GM21528 (cell line): ENCODE results near the gene CSNK1E.
"Not testable (repeated sequence)": the region's sequence is repeated elsewhere in the genome, so short reads cannot be mapped to it uniquely, and the experiment has no call there.

Experiments used
- ATAC-seq: cut with Tn5 transposase; IDR thresholded peaks from one replicate; pipeline ENCODE4 v1.9.1; 2021; ENCODE audit warnings: mild to moderate bottlenecking, moderate library complexity; ENCODE audit not compliant: unreplicated experiment, low FRiP score

CSNK1E gene

DNA sequence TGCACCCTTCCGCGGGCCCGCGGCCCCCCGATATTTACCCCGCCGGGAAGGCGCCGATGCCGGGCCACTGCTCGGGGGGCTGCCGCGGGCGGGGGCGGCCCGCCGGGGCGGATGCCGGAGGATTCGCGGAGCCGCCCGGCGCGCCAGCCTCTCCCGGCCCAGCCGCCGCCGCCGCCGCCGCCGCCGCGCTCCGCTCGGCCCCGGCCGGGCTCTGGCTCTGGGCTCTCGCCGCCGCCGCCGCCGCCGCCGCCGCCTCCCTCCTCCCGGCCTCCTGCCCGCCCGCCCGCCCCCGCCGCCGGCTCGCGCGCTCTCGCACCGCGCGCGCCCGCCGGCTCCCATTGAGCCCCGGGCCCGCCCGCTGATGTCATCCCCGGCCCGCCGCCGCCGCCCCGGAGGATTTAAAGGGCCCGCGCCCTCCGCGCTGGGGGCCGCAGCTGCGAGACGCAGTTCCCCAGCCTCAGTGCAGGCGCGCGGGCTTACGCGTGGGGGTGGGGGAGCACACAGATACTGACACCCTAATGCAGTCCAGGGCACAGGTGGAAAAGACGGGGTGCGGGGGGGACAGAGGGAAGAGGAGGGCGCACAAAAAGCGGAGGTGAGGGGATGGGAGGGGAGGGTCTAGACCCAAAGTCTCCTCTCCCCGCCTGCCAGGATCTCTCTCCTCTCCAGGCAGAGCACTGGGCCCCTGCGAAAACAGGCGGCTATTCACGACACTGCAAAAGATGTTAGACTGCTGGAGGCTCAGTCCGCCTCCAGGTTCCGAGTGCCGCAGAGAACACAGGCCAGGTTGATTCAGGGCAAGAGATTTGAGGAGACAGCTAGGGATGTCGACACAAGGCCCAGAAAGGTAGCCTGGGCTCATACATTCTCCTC lies at the start of gene CSNK1E:
Gene CSNK1E (minus strand): TSS at position 312 of the 873 bp plus-strand sequence. CDS start 3,276 bp downstream, outside the sequence.
- ATAC-seq = no peak

DNA sequence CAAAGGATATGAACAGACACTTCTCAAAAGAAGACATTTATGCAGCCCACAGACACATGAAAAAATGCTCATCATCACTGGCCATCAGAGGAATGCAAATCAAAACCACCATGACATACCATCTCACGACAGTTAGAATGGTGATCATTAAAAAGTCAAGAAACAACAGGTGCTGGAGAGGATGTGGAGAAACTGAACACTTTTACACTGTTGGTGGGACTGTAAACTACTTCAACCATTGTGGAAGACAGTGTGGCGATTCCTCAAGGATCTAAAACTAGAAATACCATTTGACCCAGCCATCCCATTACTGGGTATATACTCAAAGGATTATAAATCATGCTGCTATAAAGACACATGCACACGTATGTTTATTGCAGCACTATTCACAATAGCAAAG lies 48.6 kb upstream of the CSNK1E start:
- ATAC-seq = not testable (repeated sequence)

DNA sequence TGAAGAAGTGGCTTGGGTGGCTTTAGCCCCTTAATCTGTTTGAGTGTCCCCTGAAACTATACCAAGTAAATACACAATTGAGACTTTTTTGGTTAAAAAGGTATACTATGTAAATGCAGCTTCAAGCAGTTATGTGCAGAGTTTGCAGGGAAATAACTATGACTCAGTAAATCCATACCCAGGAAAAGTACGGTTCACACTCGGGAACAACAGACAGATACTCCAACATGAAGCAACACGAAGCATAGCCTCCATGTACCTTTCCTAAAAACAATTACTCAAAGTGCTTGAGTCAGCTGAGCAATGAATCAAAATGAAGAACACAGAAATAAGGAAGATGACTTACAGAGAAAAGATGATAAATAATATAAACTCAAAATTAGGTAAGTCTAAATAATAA lies 47.9 kb upstream of the CSNK1E start:
- not testable (repeated sequence) for ATAC-seq

DNA sequence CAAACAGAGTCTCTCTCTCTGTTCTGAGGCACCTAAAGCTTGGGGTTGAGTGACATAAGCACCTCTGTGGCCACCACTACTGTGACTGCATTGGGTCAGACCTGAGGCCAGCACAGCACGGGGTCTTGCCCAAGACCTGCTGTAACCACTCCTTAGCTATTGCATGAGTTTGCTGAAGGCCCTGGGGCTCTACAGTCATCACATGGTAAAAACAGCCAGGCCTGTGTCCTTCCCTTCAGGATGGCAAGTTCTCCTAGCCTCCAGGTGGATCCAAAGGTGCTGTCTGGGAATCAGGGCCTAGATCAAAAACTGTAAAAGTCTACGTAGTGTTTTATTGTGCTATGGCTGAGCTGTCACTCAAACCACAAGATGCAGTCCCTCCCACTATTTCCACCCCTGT lies 43.3 kb upstream of the CSNK1E start:
- ATAC-seq = not testable (repeated sequence)

DNA sequence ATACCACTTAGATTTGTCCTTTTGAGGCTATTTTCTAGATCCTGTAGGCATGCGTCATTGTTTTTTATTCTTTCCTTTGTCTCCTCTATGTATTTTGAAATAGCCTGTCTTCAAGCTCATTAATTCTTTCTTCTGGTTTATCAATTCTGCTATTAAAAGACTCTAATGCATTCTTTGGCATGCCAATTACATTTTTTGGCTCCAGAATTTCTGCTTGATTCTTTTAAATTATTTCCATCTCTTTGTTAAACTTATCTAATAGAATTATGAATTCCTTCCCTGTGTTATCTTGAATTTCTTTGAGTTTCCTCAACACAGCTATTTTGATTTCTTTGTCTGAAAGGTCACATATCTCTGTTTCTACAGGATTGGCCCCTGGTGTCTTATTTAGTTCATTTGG lies 42.6 kb upstream of the CSNK1E start:
- not testable (repeated sequence) for ATAC-seq

DNA sequence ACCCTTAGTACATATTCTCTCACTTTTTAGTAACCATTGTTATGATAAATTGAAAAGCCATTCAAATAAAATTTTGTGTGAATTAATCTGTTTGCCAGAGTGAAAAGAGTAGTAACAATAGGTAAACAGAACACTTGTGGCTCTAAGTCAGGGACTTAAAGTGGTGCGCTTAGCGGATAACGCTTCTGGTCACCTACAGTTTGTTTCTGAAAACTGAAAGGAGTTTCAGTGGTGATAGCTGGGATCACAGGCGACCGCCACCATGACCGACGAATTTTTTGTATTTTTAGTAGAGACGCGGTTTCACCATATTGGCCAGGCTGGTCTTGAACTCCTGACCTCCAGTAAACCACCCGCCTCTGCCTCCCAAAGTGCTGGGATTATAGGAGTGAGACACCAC lies 40.7 kb upstream of the CSNK1E start:
- ATAC-seq = not testable (repeated sequence)

DNA sequence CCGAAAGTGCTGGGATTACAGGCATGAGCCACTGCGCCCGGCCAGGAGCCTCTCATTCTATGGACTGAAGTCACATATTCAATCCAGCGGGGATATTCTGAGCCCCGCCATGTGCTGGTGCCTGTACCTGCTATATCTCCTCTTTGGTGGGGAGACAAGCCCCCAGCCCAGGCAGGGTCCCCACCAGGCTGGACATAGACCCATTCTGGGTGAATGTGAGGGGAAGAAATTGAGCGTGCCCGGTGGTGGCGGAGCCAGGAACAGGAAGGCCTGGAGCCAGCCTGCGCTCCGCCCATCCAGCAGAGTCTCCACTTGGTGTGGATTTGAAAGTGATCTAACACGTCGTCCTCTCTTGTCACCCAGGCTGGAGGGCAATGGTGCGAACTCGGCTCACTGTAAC lies 38.0 kb upstream of the CSNK1E start:
- no peak for ATAC-seq

DNA sequence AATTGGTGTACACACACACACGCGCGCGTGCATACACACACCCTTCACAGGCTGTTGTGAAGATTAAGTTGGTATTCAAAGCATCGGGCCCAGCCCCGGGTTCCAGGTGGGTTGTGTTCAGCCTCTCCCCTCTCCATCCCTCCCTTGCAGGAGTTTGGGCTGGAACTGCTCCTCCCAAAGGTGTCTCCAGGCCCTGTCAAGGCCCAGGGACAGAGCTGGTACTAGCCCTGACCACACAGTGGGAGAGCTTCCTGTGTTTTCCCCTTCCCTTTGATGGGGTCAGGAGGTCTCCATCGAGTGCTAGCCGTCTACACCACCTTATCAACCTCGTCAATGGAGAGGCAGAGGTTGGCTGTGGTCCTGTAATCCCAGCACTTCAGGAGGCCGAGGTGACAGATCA lies 36.5 kb upstream of the CSNK1E start:
- ATAC-seq = no peak

DNA sequence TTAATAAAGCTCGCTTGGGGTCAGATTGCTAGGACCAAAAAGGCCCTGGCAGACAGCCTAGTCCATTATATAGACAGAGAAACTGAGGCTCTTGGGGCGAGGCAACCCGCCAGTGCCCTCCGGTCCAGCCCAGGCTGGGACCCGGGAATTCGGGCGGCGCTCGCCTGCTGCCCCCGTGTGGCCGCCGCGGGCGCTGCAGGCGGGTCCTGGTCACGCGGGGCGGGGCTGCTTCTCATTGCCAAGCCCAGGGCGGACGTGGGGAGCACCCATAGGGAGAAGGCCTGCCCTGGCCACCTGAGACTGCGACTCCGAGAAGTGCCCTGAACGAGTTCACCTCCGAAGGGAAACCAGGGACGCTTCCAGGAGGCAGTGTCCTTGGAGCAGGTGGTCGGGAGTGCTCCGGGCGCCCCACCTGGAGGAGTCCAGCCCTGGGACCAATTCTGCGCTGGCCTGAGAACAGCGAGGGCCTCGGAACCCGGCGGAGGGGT lies 36.0 kb upstream of the CSNK1E start:
- ATAC-seq = no peak

DNA sequence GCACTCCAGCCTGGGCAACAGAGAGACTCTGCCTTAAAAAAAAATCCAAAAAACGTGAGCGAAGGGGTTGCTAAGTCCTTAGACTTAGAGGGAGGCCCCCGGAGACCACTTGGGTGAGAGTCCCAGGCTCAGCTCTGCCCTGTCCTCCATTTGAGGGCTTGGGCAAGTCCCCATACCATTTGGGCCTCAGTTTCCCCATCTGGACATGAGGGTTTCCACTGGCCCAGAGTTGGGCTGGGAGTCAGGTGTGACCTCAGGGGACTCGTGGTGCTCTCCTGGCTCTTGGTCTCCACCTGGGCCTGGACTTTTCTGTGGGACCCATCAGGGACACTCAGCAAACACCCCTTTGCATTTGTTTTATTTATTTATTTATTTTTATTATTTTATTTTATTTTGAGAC lies 35.2 kb upstream of the CSNK1E start:
- ATAC-seq = no peak

DNA sequence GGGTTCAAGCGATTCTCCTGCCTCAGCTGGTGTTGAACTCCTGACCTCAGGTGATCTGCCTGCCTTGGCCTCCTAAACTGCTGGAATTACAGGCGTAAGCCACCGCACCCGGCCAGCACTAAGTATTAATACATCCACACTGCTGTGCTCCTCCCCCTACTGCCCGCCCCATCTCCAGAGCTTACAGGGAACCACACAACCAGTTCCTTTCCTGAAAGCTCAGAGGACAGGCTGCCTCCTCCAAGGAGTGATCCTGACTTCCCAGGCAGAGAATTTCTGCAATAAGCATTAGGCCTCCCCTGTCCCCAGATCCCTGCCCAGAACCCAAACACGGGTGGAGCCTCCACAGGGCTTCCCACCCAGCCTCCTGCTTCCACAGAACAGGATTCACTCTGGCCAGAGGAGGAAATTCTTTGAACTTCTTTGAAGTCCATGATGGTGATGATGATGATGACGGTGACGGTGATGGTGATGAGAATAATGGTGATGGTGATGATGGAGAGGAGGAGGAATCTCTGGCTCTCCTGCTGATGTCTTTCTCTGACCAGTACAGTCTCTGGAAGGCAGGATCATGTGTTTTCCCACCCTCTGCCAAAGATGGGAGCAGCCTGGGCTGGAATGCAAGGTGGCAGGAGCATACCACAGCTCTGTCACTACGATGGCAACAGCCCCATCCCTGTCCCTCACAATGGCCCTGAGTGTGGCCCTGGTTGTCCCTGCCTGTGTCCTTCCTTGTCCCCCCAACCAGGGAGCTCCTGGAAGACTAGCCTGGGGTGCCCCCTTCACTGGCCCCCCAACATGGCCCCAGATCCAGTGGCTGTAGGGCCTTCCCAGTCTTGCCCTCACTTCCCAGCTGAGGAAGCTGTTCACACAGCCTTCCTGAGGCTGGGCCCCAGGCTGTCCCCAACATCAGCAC lies 33.5 kb upstream of the CSNK1E start:
- no peak for ATAC-seq

DNA sequence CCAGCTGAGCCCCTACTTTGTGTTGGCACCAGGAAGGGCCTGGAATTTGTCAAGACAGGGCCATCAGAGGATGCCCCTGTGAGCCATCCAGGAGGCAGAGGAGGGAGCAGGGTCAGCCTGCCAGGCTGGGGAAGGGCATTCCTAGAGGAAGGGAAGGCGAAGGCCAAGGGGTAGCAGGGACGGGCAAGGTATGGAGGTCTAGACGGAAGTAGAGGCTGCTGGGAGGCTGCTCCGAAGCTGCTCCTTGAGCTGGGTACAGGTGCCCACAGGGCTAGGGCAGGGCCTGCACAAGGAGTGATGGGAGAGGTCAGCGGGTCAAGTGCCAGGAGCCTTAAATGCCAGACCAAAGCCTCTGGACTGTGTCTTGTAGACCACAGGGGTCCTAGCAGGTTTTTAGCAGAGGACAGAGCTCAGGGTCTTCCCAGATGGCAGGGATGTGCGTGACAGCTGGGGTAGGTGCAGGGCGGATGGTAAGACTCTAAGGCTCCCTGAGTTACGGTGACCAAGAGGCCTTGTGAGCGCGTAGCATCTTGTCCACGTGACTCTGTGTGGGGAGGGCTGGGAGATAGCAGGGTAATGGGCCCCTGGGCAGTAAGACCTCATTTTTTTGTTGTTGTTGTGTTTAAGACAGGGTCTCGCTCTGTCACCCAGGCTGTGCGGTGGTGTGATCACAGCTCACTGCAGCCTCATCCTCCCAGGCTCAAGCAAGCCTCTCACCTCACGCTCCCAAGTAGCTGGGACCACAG lies 31.7 kb upstream of the CSNK1E start:
- no peak for ATAC-seq

DNA sequence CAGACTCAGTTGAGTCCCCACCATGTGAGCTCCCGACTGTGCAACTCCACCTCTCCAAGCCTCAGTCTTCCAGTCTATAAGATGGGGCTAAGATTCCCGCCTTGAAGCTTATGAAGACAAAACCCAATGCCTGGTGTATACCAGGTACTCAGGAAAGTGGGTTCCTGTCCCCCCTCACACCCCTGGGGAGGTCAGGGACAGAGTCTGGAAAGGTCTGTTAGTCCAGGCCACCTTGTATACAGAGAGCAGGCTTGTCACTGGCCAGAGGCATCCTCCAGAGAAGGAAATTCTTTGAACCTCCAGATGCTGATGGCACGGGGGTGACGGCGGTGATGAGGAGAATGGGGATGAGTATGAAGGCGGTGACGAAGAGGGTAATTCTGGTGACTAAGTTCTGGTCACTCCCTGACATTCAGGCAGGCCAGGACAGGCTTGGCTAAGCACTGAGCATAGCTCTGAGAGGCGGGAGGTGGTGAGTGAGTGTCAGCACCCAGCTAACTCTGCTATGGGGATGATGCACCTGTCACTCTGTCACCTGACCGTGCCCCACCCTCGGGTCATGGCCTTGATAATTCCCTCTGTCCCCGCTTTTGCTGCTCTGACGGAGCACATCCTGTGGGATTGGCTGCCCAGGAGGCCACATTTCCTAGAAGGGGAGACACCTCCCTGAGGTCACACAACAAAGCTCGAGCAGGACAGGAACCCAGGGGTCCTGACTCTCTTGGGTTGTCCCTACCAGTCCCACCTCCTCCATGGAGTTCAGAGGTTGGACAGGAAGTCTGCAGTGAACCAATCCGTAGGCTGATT lies 30.9 kb upstream of the CSNK1E start:
- no peak for ATAC-seq

DNA sequence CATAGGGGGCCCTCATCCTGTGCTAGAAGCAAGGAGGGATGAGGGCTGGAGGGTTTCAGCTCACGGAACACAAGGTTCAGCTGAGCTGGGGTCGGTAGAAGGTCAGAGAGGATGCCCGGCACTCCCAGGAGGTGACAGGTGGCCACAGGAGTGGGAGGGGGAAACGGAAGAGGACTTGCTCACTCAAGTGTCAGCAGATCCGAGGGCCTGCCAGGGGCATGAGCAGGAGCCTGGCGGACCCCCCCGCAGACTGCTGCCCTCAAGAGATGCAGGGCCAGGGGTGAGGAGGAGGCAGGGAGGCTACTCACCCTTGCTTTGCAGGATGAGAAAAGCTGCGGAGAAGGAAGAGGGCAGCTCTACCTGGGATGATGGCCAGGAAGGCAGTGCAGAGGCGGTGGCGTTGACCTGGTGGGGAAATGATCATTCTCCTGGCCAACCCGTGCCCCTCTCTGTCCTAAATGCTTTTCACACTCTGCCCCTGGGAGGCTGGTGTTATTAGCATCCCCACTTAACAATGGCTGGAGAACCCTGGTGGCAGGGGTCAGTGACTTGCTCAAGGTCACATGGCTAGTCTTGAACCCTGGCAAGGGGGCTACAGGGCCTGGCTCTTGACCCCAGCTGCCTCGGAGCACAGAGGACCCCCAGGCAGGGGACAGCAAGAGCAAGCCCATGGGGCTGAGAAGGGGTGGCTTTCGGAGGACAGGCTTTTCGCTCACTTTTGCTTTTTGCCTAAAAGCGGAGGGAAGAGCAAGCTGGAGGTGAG lies 30.1 kb upstream of the CSNK1E start:
- no peak for ATAC-seq

DNA sequence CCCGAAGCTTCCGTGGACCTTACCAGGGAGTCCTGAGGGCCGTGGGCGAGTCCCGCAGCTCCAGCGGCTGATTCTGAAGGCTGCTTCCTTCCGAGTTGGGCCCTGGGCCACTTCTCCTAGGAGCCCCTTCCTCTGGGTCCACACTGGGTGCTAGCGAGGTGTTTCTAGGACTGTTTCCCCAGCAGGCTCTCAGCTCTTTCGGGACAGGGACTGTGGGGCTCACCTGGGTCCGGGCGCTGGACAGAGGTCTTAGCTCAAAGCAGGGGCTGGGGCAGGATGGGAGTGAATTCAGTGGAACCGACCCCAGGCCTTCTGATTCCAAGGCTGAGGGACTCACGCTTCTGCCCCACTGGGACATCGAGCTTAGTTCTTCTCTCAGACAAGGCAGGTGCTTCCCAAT lies 29.3 kb upstream of the CSNK1E start:
- ATAC-seq = no peak

DNA sequence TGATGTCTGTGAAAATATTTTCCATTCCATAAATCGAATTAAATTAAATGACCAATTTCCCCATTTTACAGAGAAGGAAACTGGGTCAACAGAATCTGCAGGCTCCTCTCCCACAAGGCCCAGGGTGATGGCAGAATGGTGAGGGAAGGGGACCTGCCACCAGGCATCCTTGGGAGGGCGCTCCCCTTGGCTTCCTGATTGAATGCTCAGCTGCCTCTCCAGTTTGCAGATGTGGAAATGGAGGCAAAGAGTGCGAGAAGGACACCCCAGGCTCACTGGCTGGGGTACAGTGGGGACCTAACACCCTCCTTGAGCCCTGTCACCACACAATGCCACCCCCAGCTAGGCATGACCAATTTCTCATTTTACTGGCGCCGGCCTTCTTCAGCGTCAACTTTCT lies 28.5 kb upstream of the CSNK1E start:
- no peak for ATAC-seq

DNA sequence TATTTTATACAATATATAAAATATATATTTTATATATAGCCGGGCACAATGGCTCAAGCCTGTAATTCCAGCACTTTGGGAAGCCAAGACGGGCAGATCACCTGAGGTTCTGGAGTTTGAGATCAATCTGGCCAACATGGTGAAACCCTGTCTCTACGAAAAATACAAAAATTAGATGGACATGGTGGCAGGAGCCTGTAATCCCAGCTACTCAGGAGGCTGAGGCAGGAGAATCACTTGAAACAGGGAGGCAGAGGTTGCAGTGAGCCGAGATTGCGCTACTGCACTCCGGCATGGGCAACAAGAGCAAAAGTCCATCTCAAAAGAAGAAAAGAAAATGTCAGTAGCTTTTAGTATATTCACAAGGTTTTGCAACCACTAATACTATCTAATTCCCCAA lies 22.7 kb upstream of the CSNK1E start:
- not testable (repeated sequence) for ATAC-seq

DNA sequence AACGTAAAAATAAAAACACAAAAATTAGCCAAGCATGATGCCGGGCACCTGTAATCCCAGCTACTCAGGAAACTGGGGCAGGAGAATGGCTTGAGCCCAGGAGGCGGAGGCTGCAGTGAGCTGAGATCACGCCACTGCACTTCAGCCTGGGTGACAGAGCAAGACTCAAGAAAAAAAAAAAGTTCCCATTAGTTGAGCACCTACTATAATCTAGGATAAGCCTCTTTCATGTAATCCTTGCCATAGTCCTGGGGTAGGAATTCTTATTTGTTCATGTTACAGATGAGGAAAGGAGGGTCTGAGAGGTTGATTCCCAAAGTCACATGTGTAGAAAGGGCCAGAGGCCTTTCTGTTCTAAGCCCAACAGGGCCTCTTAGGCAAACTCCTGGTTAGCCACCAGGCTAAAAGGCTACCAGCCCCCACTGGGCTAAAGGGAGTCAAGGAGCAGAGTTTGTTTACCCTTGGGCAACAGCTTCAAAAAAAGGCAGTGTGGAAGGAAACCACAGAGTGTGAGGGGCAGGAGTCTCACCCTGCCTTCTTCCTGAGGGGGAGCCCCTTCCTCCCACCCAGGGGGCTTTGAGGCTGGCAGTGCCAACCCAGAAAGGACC lies 21.6 kb upstream of the CSNK1E start:
- no peak for ATAC-seq

DNA sequence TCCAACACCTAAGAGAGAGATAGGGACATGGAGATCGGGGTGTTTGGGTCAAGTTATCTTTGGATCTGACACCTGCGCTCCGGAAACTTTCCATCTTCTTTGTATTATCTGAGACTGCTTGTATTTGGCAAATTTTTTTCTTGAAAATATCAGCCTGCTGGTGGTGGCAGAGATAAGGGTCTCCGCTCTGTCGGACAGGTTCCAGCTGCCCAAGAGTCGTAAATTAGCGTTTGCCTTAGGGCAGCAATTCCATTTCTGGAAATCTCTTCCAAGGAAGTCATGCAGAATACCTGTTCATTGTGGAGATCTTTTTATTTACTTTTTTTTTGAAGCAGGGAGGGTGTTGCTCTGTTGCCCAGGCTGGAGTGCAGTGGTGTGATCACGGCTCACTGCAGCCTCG lies 19.5 kb upstream of the CSNK1E start:
- ATAC-seq = no peak
